ENCODE measurements around the gene PDE9A.
"Not testable (repeated sequence)": the region's sequence is repeated elsewhere in the genome, so short reads cannot be mapped to it uniquely, and the experiment has no call there.

The PDE9A gene

GRCh38 chr21:42785666-42786427, 132.4 kb downstream of the PDE9A start:
- in situ Hi-C loops (cut with MboI; ENCODE audit: low pct_unique_long_range_greater_than_20kb, low sequenced_read_pairs) = no loop called here

DNA sequence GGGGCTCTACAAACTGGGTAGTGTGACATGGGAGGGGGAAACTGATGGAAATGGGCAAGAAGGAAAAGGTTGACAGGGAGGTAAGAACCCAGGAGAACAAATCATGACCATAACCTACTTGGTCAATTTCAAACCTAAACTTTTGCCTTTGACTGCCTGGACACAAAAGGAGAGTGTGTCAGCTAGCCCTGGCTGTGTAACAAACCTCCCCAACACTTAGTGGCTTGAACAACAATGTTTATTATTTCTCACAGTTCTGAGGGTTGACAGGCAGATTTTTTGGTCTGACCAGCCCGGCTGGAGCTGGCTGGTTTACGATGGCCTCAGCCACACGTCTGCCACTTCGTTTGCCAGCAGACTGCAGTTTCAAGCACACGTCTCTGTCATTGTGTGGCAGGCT, 133.5 kb downstream of the PDE9A start:
- no peak for DNase-seq
- in situ Hi-C loops (cut with MboI; ENCODE audit: low pct_unique_long_range_greater_than_20kb, low sequenced_read_pairs) = no loop called here

More at GRCh38 chr21:42785666-42786427, 132.4 kb downstream of the PDE9A start:
- DNase-seq = no peak

DNA sequence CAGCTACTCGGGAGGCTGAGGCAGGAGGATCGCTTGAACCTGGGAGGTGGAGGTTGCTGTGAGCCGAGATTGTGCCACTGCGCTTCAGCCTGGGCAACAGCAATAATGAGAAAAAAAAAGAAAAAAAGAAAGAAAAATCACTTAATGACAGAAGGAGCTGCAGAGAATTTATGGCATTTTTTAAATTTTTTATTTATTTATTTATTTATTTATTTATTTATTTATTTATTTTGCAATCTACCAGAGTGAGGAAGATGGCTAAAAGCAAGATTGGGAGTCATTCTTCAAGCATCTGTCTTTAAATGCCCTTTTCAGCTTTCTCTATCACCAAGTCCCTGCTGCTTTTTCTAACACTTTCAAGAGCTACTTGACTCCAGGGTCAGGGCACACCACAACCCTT, 134.2 kb downstream of the PDE9A start:
- in situ Hi-C loops (cut with MboI; ENCODE audit: low pct_unique_long_range_greater_than_20kb, low sequenced_read_pairs) = no loop called here
- no peak for DNase-seq

GRCh38 chr21:42790520-42791065, 137.2 kb downstream of the PDE9A start:
- in situ Hi-C loops (cut with MboI; ENCODE audit: low pct_unique_long_range_greater_than_20kb, low sequenced_read_pairs) = no loop called here
- DNase-seq = no peak

- DNase-seq = no peak
- in situ Hi-C loops (cut with MboI; ENCODE audit: low pct_unique_long_range_greater_than_20kb, low sequenced_read_pairs) = no loop called here
These were observed 140.4 kb downstream of the PDE9A start for GRCh38 chr21:42793774-42794173.

DNA sequence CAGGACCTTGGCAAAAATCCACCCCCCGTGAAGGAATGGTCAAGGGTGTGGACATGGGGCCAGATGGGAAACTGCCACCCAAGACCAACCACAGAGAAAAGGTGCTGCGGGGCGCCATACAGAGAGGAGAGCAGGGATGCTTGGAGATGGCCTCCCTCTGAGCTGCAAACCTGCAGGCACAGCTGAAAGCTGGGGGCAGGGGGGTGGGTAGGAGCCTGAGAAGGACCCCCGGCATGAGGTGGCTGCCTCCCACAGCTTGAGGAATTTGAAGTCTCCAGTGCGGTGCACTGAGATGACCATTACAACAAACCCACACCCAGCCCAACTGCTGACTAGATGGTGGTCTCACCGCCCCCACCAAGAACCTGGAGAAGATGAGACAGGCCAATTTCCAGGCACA, 141.1 kb downstream of the PDE9A start:
- no peak for DNase-seq
- in situ Hi-C loops (cut with MboI; ENCODE audit: low pct_unique_long_range_greater_than_20kb, low sequenced_read_pairs) = no loop called here

DNA sequence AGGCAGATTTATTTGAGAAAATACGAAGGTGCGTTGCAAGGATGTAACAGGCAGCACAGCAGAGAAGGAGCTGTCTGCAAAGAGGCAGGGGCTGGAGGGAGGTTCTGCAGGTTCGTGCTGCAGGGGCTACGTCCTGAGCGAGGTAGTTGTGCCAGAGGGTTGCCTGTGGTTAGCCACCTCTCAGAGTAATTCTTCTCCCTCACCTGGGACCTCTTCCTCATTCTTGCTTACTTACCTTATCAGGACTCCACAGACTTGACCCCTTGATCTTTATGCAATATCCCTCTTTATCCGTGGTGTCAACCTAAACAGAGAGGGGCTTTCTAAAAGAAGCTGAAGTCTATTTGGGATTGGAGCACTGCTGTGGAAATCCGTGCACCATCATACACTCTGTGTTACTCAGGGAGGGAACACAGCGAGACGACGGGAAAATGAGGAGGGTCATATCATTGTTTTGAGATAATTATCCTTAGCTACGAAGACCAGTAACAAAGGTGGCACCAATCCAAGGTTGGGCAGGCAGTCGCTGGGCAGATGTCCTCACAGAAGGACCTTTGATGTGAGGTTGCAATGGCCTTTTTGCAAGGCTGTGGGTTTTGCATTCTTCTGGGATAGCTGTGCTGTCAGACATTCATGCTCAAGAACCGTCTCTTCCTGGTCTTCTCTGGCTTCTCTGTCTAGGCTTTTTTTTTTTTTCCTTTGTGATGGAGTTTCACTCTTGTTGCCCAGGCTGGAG, 143.1 kb downstream of the PDE9A start:
- in situ Hi-C loops (cut with MboI; ENCODE audit: low pct_unique_long_range_greater_than_20kb, low sequenced_read_pairs) = no loop called here
- DNase-seq = no peak

- in situ Hi-C loops (cut with MboI; ENCODE audit: low pct_unique_long_range_greater_than_20kb, low sequenced_read_pairs) = no loop called here
- no peak for DNase-seq
These were observed 144.1 kb downstream of the PDE9A start for GRCh38 chr21:42797522-42797921.

- no peak for DNase-seq
- in situ Hi-C loops (cut with MboI; ENCODE audit: low pct_unique_long_range_greater_than_20kb, low sequenced_read_pairs) = no loop called here
These were observed 144.7 kb downstream of the PDE9A start for GRCh38 chr21:42798106-42798505.

DNA sequence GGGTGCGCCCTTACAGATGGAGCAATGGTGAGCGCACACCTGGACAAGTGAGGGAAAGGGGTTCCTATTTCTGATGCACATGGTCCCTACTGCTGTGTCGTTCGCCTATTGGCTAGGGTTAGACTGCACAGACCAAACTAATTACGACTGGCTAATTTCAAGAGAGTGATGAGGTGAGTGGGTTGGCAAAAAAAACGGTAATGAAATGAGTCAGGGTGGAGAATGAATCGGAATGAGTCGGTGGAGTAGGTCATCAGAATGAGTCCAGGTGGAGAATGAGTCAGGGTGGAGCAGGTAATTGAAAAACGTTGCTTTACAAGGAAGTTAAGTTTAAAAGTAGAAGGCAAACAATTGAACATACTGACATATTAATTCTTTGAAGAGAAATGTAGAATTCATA, 146.1 kb downstream of the PDE9A start:
- DNase-seq = no peak
- in situ Hi-C loops (cut with MboI; ENCODE audit: low pct_unique_long_range_greater_than_20kb, low sequenced_read_pairs) = no loop called here

GRCh38 chr21:42799948-42800347, 146.5 kb downstream of the PDE9A start:
- in situ Hi-C loops (cut with MboI; ENCODE audit: low pct_unique_long_range_greater_than_20kb, low sequenced_read_pairs) = no loop called here
- no peak for DNase-seq

GRCh38 chr21:42801616-42802015, 148.2 kb downstream of the PDE9A start:
- DNase-seq; in situ Hi-C loops (cut with MboI; ENCODE audit: low pct_unique_long_range_greater_than_20kb, low sequenced_read_pairs): not testable (repeated sequence)

DNA sequence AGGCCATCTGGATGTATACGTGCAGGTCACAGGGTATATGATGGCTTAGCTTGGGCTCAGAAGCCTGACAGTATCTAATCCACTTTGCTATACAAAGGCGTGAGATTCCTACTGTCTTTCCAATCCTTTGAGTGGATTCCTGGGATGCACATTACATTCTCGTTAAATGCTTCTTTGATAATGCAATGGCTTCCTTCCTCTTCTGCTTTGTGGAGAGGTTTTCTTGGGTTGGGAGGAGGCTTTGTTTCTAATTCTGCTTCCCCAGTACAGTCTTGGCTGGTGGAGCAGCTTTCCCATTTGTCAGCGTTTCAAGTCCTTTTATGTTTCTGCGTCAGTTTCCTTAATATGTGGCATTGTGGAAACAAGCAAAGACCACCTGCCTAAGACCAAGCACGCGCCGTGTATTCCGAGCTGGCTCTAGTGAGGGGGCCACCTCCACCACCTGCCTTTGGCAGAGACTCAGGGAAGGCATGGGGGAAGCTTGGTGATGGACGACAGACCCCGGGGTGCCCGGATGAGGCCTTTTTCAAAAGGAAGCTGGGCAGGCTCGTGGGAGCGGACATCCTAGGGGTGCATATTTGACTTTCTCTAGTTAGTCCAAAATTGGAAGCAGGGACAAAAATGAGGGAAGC, 153.2 kb downstream of the PDE9A start:
- in situ Hi-C loops (cut with MboI; ENCODE audit: low pct_unique_long_range_greater_than_20kb, low sequenced_read_pairs) = no loop called here
- DNase-seq = no peak

GRCh38 chr21:42807293-42807895, 154.0 kb downstream of the PDE9A start:
- in situ Hi-C loops (cut with MboI; ENCODE audit: low pct_unique_long_range_greater_than_20kb, low sequenced_read_pairs); DNase-seq: not testable (repeated sequence)

GRCh38 chr21:42807938-42808613, 154.7 kb downstream of the PDE9A start:
- in situ Hi-C loops (cut with MboI; ENCODE audit: low pct_unique_long_range_greater_than_20kb, low sequenced_read_pairs) = no loop called here
- DNase-seq = no peak

GRCh38 chr21:42809171-42809570, 155.8 kb downstream of the PDE9A start:
- in situ Hi-C loops (cut with MboI; ENCODE audit: low pct_unique_long_range_greater_than_20kb, low sequenced_read_pairs) = no loop called here
- DNase-seq = no peak

DNA sequence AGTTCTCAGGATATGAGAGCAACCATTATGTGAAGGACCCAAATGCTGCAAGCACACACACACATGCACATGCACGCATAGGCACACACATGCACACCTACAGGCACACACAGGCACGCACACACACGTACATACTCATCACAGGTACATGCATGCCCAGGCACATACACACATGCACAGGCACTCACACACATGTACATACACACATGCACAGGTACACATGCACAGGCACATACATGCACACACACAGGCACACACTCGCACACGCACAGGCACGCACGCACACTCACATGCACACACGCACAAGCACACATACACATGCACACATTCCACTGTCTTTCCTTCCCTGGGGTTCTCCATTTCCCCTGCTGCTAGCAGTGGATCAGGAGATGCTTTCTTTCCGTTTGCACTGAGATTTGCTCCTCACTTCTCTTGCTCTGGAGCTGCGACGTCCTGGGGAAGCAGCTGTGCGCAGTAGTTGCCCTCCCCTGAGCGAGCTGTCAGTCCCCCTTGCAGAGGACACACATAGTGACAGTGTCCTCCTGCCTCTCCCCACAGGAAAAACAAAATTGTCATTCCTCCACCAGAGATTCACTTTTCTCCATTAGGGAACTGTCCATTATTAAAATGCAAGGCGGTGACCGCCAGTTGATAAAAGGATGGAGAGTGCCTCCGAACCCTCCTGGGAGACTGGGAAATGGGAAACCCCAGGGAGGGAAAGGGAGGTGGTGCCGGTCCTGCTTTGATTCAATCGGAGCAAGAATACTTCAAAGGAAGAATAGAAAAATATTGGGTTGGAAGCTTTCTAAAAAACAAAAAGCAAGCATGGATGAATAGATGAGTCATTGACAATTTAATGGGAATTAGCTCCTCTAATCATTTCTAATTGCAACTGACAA, 156.4 kb downstream of the PDE9A start:
- DNase-seq = no peak
- in situ Hi-C loops (cut with MboI; ENCODE audit: low pct_unique_long_range_greater_than_20kb, low sequenced_read_pairs) = no loop called here

DNA sequence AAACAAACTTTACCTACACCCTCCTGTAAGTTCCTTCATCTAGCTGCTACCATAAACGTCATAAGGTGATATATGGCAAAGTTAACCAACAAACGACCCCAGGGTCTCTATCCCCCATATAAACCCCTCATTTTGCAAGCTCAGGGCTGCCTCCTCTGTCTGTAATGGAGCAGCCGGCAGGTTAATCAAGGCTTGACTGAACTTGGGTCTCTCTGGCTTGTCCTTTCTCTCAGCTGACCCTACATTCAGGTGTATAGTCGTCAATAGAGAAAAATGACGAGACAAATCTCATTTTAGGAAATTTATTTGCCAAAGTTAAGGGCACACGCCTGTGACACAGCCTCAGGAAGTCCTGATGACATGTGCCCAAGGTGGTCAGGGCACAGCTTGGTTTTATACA, 158.5 kb downstream of the PDE9A start:
- in situ Hi-C loops (cut with MboI; ENCODE audit: low pct_unique_long_range_greater_than_20kb, low sequenced_read_pairs) = no loop called here
- no peak for DNase-seq

Measured in KBM-7 (cell line).